Thymus (tissue), 14 donors: Measurements from ENCODE around the gene SPRR2G. TPM values are rescaled to one million over a fixed set of nuclear protein-coding genes. Genes with fewer than 3 reads are reported as not detected.
"Not testable (repeated sequence)": the region's sequence is repeated elsewhere in the genome, so short reads cannot be mapped to it uniquely, and the experiment has no call there.

Experiments
- DNase-seq, 9 donors: peaks; one replicate each; pipeline ENCODE4 v3.0.0-alpha.2; 2013; ENCODE audit warnings: low spot score in 9 of 9, low read depth in 6 of 9, missing footprints in 1 of 9
- H3K27ac ChIP-seq, 2 donors: one replicate each; pipeline ENCODE4 v1.5.1; 2013; ENCODE audit warnings: control low read depth in 1 of 2, low read depth in 1 of 2, low read length in 1 of 2, mild to moderate bottlenecking in 1 of 2, moderate library complexity in 1 of 2
- H3K27me3 ChIP-seq, 2 donors: one replicate each; pipeline ENCODE4 v1.5.1; 2013; ENCODE audit warnings: low read length in 1 of 2; ENCODE audit not compliant: control insufficient read depth in 2 of 2, insufficient read depth in 1 of 2
- H3K36me3 ChIP-seq, 2 donors: one replicate each; pipeline ENCODE4 v1.5.1; 2013; ENCODE audit warnings: low read length in 1 of 2, mild to moderate bottlenecking in 1 of 2, moderate library complexity in 1 of 2; ENCODE audit not compliant: control insufficient read depth in 2 of 2, insufficient read depth in 2 of 2
- H3K4me1 ChIP-seq, 2 donors: one replicate each; pipeline ENCODE4 v1.5.1; 2013; ENCODE audit warnings: low read length in 2 of 2; ENCODE audit not compliant: control insufficient read depth in 2 of 2, insufficient read depth in 2 of 2
- H3K4me3 ChIP-seq, 2 donors: one replicate each; pipeline ENCODE4 v1.5.1; 2013; ENCODE audit warnings: low read length in 2 of 2, control low read depth in 1 of 2, mild to moderate bottlenecking in 1 of 2
- H3K9me3 ChIP-seq, 2 donors: one replicate each; pipeline ENCODE4 v1.5.1; 2013; ENCODE audit warnings: low read length in 1 of 2, mild to moderate bottlenecking in 1 of 2; ENCODE audit not compliant: control insufficient read depth in 2 of 2, insufficient read depth in 1 of 2
- WGBS: extraction: QIAGEN DNeasy Blood & Tissue Kit; methylation state at CpG from one replicate; pipeline ENCODE4 v1.1.7; 2013; 5-methylcytosine and 5-hydroxymethylcytosine counted together
- long read RNA-seq, 10 donors: transcript quantifications; one replicate each; lab custom pipeline, GENCODE V29; 2026
- polyA plus RNA-seq: library from polyadenylated mRNA; stranded (reverse); fragments of 200-250 nt; gene quantifications from one replicate; pipeline ENCODE4 v1.2.3, GENCODE V29; 2013
- total RNA-seq: library from RNA; stranded (reverse); fragments of 120-200 nt; gene quantifications from one replicate; pipeline ENCODE4 v1.2.4, GENCODE V29; 2013
- donor health status: healthy.

SPRR2G gene
- total RNA-seq (0.19 TPM), polyA plus RNA-seq (14.7 TPM)
- long read RNA-seq, donor 1: 0 reads
- long read RNA-seq, donor 2: 0 reads
- long read RNA-seq, donor 3: 0 reads
- long read RNA-seq, donor 4: 0 reads
- long read RNA-seq, donor 5, partial matches to known transcripts: 0 of 1 reads
- long read RNA-seq, donor 5, other reads (novel, unspliced or antisense): 0 of 1 reads
- long read RNA-seq, donor 6: 0 reads
- long read RNA-seq, donor 7: 0 reads
- long read RNA-seq, donor 8: 0 reads
- long read RNA-seq, donor 9, partial matches to known transcripts: 0 of 1 reads
- long read RNA-seq, donor 9, other reads (novel, unspliced or antisense): 0 of 1 reads
- long read RNA-seq, donor 10: 0 reads

DNA sequence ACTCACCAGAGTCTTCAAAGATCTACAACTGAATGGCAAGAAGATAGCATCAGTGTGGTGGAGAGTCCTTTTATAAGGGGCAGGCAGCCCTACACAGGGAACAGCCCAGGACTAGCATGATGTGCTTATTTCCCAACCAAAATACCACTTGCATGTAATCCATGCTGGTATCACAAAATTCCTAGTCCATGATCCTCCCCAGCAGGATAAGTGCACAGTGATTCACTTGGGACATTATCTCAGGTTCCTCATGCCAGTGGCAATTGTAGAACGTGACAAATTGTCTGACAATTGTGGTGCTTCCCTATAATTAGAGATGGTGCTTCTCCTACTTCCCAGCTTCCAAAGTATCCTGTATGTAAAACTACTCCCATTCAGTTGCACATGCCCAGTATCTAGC is at the start of gene SPRR2G:
SPRR2G (minus strand) TSS at position 45 of the 400 bp plus-strand sequence. CDS start 780 bp downstream, outside the sequence.
- 82% methylated on average over 1 of the region's 1 CpG for WGBS
- Histone ChIP-seq H3K4me1 (no peaks in the 10 kb centered on the region), H3K36me3 (no peaks in the 10 kb centered on the region)

GRCh38 chr1:153195216-153195615 is 44.5 kb upstream of the SPRR2G start:
- H3K27me3 ChIP-seq: peaks cover 0 to 2% of the 10 kb centered on the region in 2 donors
- no peak overlapping the region for H3K4me3 ChIP-seq

More for the DNA sequence above, at the start of gene SPRR2G:
- Histone ChIP-seq H3K27me3 (no peaks in the 10 kb centered on the region), H3K4me3 (no peak within 1 kb of the TSS), H3K9me3 (no peaks in the 10 kb centered on the region), H3K27ac (no peak within 1 kb of the TSS)
- no peak for DNase-seq

DNA sequence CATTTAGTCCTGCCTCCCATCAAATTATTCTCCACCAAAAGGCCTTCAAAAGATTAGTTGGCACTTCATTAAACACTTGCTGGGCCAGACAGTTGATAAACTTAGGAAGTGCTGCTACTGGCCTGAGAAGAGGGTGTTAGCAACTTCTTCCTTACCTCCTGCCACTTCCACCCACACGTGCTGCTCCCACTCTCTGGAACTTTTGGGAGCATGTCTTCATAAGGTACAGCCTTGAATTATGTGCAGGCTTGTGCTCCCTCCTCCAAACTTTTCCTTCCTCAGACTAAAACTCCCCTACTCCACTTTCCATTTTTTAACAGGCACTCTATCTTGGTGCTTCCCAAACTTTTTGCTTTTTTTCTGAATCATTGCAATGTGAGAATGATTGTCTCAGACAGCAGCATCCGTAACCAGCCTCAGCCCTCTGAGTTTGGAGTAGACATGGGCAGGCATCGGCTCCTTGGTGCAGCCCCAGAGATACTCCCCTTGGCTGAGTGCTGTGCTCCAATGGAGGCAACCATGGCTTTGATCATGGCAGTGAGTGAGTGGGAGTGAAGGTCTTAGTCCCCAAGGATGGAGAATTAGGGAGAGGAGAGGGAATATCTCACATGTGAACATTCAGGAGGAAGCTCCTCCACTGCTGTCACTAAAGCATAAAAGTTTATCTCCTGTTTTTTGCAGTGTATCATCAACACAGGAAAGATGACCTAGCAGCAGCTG is 43.8 kb upstream of the SPRR2G start:
- Histone ChIP-seq H3K27ac (no peak overlapping the region), H3K27me3 (peaks cover 0 to 2% of the 10 kb centered on the region in 2 donors), H3K9me3 (no peaks in the 10 kb centered on the region), H3K4me1 (no peaks in the 10 kb centered on the region), H3K36me3 (no peaks in the 10 kb centered on the region), H3K4me3 (no peak overlapping the region)
- 74% methylated on average over 3 of the region's 3 CpGs for WGBS
- DNase-seq: no peak

More at GRCh38 chr1:153195216-153195615, 44.5 kb upstream of the SPRR2G start:
- no peaks in the 10 kb centered on the region for H3K9me3 ChIP-seq
- no peak overlapping the region for H3K27ac ChIP-seq
- WGBS: 90% methylated on average over 4 of the region's 4 CpGs
- H3K4me1 ChIP-seq: no peaks in the 10 kb centered on the region
- no peak for DNase-seq
- no peaks in the 10 kb centered on the region for H3K36me3 ChIP-seq

- Histone ChIP-seq H3K9me3 (no peaks in the 10 kb centered on the region), H3K4me1 (no peaks in the 10 kb centered on the region), H3K27me3 (peaks cover 0 to 2% of the 10 kb centered on the region in 2 donors), H3K27ac (no peak overlapping the region), H3K36me3 (no peaks in the 10 kb centered on the region), H3K4me3 (no peak overlapping the region)
- DNase-seq: no peak
- 53% methylated on average over 3 of the region's 3 CpGs for WGBS
Measured at GRCh38 chr1:153192697-153193096, 42.0 kb upstream of the SPRR2G start.

DNA sequence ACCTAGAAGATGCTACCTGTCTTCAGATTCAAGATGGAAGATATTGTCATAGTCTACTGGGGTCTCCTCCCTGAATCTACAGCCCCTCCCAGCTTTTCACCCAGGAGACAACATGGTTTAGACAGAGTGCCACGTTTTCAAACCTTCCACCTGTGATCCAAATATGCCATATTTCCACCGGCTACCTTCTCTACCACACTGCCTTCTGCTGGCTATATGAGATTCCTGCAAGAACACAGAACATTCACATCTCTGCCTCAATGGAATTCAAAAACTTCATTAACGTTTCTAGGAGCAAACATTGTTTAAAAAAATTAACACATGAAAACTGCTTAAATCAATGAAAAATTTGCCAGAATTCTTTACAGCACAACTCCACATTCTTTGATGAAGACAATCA is 39.7 kb upstream of the SPRR2G start:
- Histone ChIP-seq H3K4me1 (no peaks in the 10 kb centered on the region), H3K4me3 (no peak overlapping the region), H3K27ac (no peak overlapping the region), H3K36me3 (no peaks in the 10 kb centered on the region), H3K9me3 (no peaks in the 10 kb centered on the region), H3K27me3 (peaks cover 0 to 2% of the 10 kb centered on the region in 2 donors)
- WGBS: 21% methylated on average over 3 of the region's 3 CpGs
- no peak for DNase-seq

DNA sequence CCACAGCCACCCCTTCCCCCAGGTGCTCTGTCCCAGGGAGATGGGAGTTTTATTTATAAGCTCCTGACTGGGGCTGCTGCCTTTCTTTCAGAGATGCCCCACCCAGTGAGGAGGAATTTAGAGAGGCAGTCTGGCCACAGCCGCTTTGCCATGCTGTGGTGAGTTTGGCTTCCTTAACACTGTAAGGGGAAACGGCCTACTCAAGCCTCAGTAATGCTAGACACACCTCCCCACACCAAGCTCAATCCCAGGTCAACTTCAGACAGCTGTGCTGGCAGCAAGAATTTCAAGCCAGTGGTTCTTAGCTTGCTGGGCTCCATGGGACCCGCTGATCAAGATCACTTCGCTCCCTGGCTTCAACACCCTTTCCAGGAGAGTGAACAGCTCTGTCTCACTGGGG is 37.6 kb upstream of the SPRR2G start:
- not testable (repeated sequence) for H3K4me1 ChIP-seq, H3K36me3 ChIP-seq, H3K27ac ChIP-seq, H3K27me3 ChIP-seq, H3K4me3 ChIP-seq, H3K9me3 ChIP-seq, DNase-seq
- 73% methylated on average over 4 of the region's 4 CpGs for WGBS

DNA sequence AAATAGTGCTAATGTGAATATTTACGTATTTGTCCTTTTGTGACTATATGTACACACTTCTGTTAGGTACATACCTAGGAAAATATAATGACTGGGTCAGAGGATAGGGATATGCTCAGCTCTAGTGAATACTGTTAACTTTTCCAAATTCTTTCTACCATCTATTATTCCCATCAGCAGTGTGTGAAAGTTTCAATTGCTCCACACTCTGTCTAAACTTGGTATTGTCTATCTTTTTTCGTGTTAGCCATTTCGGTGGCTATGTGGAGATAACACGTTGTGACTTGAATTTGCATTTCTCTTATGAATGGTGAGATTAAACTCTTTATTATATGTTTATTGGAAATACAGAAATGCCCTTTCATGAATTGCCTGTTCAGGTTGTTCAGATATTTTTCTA is 29.9 kb upstream of the SPRR2G start:
- Histone ChIP-seq H3K4me3 (no peak overlapping the region), H3K9me3 (no peaks in the 10 kb centered on the region), H3K4me1 (no peaks in the 10 kb centered on the region), H3K36me3 (no peaks in the 10 kb centered on the region), H3K27ac (no peak overlapping the region), H3K27me3 (no peaks in the 10 kb centered on the region)
- WGBS: 81% methylated on average over 4 of the region's 4 CpGs
- DNase-seq: no peak

DNA sequence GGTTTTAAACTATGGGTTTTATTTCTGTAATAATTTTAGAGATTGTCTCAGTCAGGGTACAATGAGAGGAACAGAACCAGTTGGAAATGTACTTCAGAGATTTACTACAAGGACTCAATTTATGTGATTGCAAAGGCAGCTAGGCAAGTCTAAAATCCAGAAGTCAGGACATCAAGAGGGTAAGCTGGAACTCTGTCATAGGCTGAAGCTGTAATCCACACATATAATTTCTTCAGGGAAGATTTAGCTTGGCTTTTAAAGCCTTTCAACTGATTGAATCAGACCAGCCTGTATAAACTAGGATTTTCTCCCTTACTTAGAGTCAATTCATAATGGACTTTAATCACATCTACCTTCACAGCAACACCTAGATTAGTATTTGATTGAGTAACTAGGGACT is 28.2 kb upstream of the SPRR2G start:
- no peaks in the 10 kb centered on the region for H3K36me3 ChIP-seq
- H3K4me3 ChIP-seq: no peak overlapping the region
- H3K27me3 ChIP-seq: no peaks in the 10 kb centered on the region
- H3K27ac ChIP-seq: no peak overlapping the region
- DNase-seq: no peak
- no peaks in the 10 kb centered on the region for H3K4me1 ChIP-seq
- H3K9me3 ChIP-seq: no peaks in the 10 kb centered on the region

DNA sequence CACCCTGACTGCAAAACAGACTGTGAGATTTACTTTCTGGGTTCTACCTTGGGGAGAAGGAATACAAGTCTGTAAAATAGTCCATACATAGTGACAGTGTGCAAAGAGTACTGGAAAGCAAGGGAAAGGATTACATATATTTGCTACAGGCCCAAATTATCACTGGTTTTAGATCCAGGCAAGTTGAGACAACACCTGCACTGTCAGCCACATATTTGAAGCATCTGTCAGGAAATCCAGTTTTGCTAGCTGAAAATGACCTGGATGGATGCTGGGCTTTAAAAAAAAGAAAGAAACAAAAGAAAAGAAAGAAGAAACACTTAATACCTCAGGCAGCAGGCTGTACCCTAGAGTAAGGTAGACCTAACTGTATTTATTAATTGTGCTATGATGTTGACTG is 23.9 kb upstream of the SPRR2G start:
- no peaks in the 10 kb centered on the region for H3K27me3 ChIP-seq
- H3K4me3 ChIP-seq: no peak overlapping the region
- no peak overlapping the region for H3K27ac ChIP-seq
- no peaks in the 10 kb centered on the region for H3K9me3 ChIP-seq
- H3K4me1 ChIP-seq: no peaks in the 10 kb centered on the region
- no peaks in the 10 kb centered on the region for H3K36me3 ChIP-seq
- no peak for DNase-seq
